B cell (primary cell): ENCODE data around the gene UBL3. TPM values are rescaled to one million over a fixed set of nuclear protein-coding genes. Genes with fewer than 3 reads are reported as not detected.

ENCODE experiments used
- ATAC-seq: fragments of 200-7000 bp; cut with Tn5 transposase; one replicate; pipeline ENCODE4 v1.10.0; 2021; ENCODE audit warnings: low read depth, mild to moderate bottlenecking, moderate number of reproducible peaks, moderate library complexity
- CTCF ChIA-PET: fragments of 350-600 bp; sonication (Branson Sonifier 250); formaldehyde crosslinking; loops from one replicate; lab custom pipeline; 2021; ENCODE audit warnings: antibody characterized with exemption, inconsistent platforms; lab: Charles Lee
- POLR2A ChIA-PET: fragments of 350-600 bp; sonication (Branson Sonifier 250); formaldehyde crosslinking; loops from one replicate; lab custom pipeline; 2021; ENCODE audit warnings: antibody characterized with exemption; lab: Charles Lee
- DNase-seq: peaks from one replicate; pipeline ENCODE4 v3.0.0; 2013
- H2AFZ ChIP-seq: 2 replicates; pipeline ENCODE4 v1.6.1; 2012; ENCODE audit warnings: mild to moderate bottlenecking, low read depth, low read length; ENCODE audit not compliant: insufficient read depth, poor library complexity, severe bottlenecking
- H3K27ac ChIP-seq, 2 donors: 1 replicate in 1 of 2; 2 replicates in 1 of 2; pipeline ENCODE4 v1.5.1; 2012 to 2013; ENCODE audit warnings: low read length in 2 of 2, mild to moderate bottlenecking in 2 of 2, moderate library complexity in 1 of 2
- H3K27me3 ChIP-seq, 4 experiments: fragments of 200-600 bp in 1 of 4; sonication (generic) in 1 of 4; replicated peaks in 1 of 4; 1 replicate in 2 of 4; 2 replicates in 2 of 4; pipeline versions ENCODE4 v1.6.1 to v1.7.0; 2013 to 2016; ENCODE audit warnings: low read length in 3 of 4, mild to moderate bottlenecking in 2 of 4, mixed read lengths in 1 of 4, moderate library complexity in 1 of 4; ENCODE audit not compliant: insufficient read depth in 4 of 4, control insufficient read depth in 3 of 4; ENCODE audit errors: control extremely low read depth in 1 of 4
- H3K36me3 ChIP-seq, 2 experiments: replicated peaks in 1 of 2; 1 replicate in 1 of 2; 2 replicates in 1 of 2; pipeline versions ENCODE4 v1.6.1 to v1.7.1; 2013; ENCODE audit warnings: low read length in 1 of 2; ENCODE audit not compliant: insufficient read depth in 2 of 2, control insufficient read depth in 1 of 2; ENCODE audit errors: control extremely low read depth in 1 of 2, extremely low read depth in 1 of 2
- H3K4me1 ChIP-seq, 2 donors: fragments of 200-600 bp in 1 of 2; sonication (generic) in 1 of 2; 1 replicate in 1 of 2; 2 replicates in 1 of 2; pipeline versions ENCODE4 v1.5.1 to v1.6.1; 2013 to 2017; ENCODE audit warnings: low read length in 2 of 2; ENCODE audit not compliant: control insufficient read depth in 2 of 2, insufficient read depth in 2 of 2
- H3K4me2 ChIP-seq: replicated peaks from 2 replicates; pipeline ENCODE3; 2012; ENCODE audit warnings: mild to moderate bottlenecking, low read depth, low read length; ENCODE audit not compliant: poor library complexity, severe bottlenecking
- H3K4me3 ChIP-seq, 5 experiments: fragments of 200-600 bp in 1 of 5; sonication (generic) in 1 of 5; 1 replicate in 3 of 5; 2 replicates in 2 of 5; pipeline versions ENCODE4 v1.5.1 to v1.7.0; 2011 to 2016; ENCODE audit warnings: low read length in 4 of 5, mild to moderate bottlenecking in 4 of 5, low read depth in 2 of 5, control low read depth in 1 of 5, moderate library complexity in 1 of 5; ENCODE audit not compliant: insufficient read depth in 1 of 5; ENCODE audit errors: control extremely low read depth in 1 of 5, extremely low read depth in 1 of 5
- H3K79me2 ChIP-seq: fragments of 200-600 bp; sonication (generic); one replicate; pipeline ENCODE4 v1.6.0; 2016; ENCODE audit warnings: low read length; ENCODE audit not compliant: control insufficient read depth, insufficient read depth
- H3K9ac ChIP-seq: fragments of 200-600 bp; sonication (generic); 2 replicates; pipeline ENCODE4 v1.6.1; 2017; ENCODE audit warnings: mild to moderate bottlenecking, low read length, moderate library complexity
- H3K9me3 ChIP-seq, 3 donors: one replicate each; pipeline versions ENCODE4 v1.6.1 to v1.7.1; 2013; ENCODE audit warnings: low read length in 2 of 3; ENCODE audit not compliant: control insufficient read depth in 2 of 3, insufficient read depth in 1 of 3; ENCODE audit errors: control extremely low read depth in 1 of 3
- H4K20me1 ChIP-seq: 2 replicates; pipeline ENCODE4 v1.6.0; 2012; ENCODE audit warnings: mild to moderate bottlenecking, low read length; ENCODE audit not compliant: insufficient read depth, control insufficient read depth, poor library complexity, severe bottlenecking
- H3K27ac Mint-ChIP-seq: one replicate; pipeline ENCODE4 v1.8.0; 2021; ENCODE audit warnings: mixed read lengths
- H3K27me3 Mint-ChIP-seq: one replicate; pipeline ENCODE4 v1.8.0; 2021; ENCODE audit warnings: mixed read lengths
- H3K4me1 Mint-ChIP-seq: one replicate; pipeline ENCODE4 v1.8.0; 2021; ENCODE audit warnings: mixed read lengths
- H3K4me3 Mint-ChIP-seq: one replicate; pipeline ENCODE4 v1.8.0; 2021; ENCODE audit warnings: mixed read lengths
- H3K9me3 Mint-ChIP-seq: one replicate; pipeline ENCODE4 v1.8.0; 2022; ENCODE audit warnings: mixed read lengths; ENCODE audit not compliant: insufficient read depth
- CTCF ChIP-seq: fragments of 200-600 bp; IDR thresholded peaks from one replicate; pipeline ENCODE4 v1.8.0; 2022; ENCODE audit warnings: antibody characterized with exemption, mild to moderate bottlenecking
- EZH2 ChIP-seq: IDR thresholded peaks from 2 replicates; pipeline ENCODE4 v1.6.1; 2012; ENCODE audit warnings: borderline replicate concordance, low read depth, mild to moderate bottlenecking, moderate library complexity, low read length; ENCODE audit not compliant: insufficient read depth, poor library complexity, severe bottlenecking
- WGBS: methylation state at CpG from one replicate; pipeline ENCODE4 v1.1.5; 2013; ENCODE audit warnings: missing lambda C conversion rate; ENCODE audit not compliant: insufficient coverage; 5-methylcytosine and 5-hydroxymethylcytosine counted together
- intact Hi-C: fragments of 100-400 bp; cut with micrococcal nuclease; formaldehyde crosslinking; loops from one replicate; pipeline ENCODE4 v1.10.0; 2022
- polyA plus RNA-seq: library from polyadenylated mRNA; depleted of rRNA; stranded (reverse); fragments of >200 nt; gene quantifications from 2 replicates; pipeline ENCODE4 v1.2.3, GENCODE V29; 2012
- total RNA-seq, 2 donors: library from RNA; stranded (reverse); fragments of 120-200 nt in 1 of 2; gene quantifications; 1 replicate in 1 of 2; 2 replicates in 1 of 2; pipeline versions ENCODE4 v1.2.3 to v1.2.4, GENCODE V29; 2013 to 2022

UBL3 gene
- total and polyA plus RNA-seq, 2 donors (not counting 1 experiment from before 2014, with no cell fraction given), result 7.3 to 27.9 TPM

- WGBS, result no CpG with 5 or more reads among the region's 2 CpGs
- ATAC-seq (no peak), DNase-seq (no peak)
- H3K4me3 ChIP-seq, result no peak overlapping the region
- no peak overlapping the region for H3K27ac Mint-ChIP-seq
- ChIA-PET CTCF (interaction anchor here (1.0 kb wide), 1 partner anchor 10 kb away, joined by 3 read pairs; no protein-coding TSS in a partner anchor), POLR2A (no interaction called here)
- H3K27ac ChIP-seq, result no peak overlapping the region
- no peaks in the 10 kb centered on the region for H3K36me3 ChIP-seq
- no peak overlapping the region for H3K4me3 Mint-ChIP-seq
- no peaks in the 10 kb centered on the region for H3K4me1 ChIP-seq
- H3K27me3 Mint-ChIP-seq, result peaks cover 8% of the 10 kb centered on the region
- no peaks in the 10 kb centered on the region for H3K4me1 Mint-ChIP-seq
- no peaks in the 10 kb centered on the region for H3K27me3 ChIP-seq
- TF ChIP-seq EZH2 (no peak), CTCF (no peak)
- intact Hi-C loops, result no loop called here
- H3K4me2 ChIP-seq, result no peak overlapping the region
- no peaks in the 10 kb centered on the region for H4K20me1 ChIP-seq
- H3K9ac ChIP-seq, result no peak overlapping the region
- H3K79me2 ChIP-seq, result no peaks in the 10 kb centered on the region
- no peak overlapping the region for H2AFZ ChIP-seq
- H3K9me3 Mint-ChIP-seq, result no peaks in the 10 kb centered on the region
- no peaks in the 10 kb centered on the region for H3K9me3 ChIP-seq
Observed at GRCh38 chr13:29856426-29856825, 6.0 kb upstream of the UBL3 start.

GRCh38 chr13:29855784-29856183, 5.4 kb upstream of the UBL3 start:
- Histone ChIP-seq H3K9ac (no peak overlapping the region), H3K27ac (no peak overlapping the region), H3K4me1 (peaks cover 0 to under 1% of the 10 kb centered on the region in 2 donors), H3K9me3 (no peaks in the 10 kb centered on the region), H4K20me1 (no peaks in the 10 kb centered on the region), H2AFZ (no peak overlapping the region), H3K4me2 (no peak overlapping the region), H3K27me3 (no peaks in the 10 kb centered on the region), H3K36me3 (no peaks in the 10 kb centered on the region), H3K4me3 (no peak overlapping the region), H3K79me2 (no peaks in the 10 kb centered on the region)
- no peak overlapping the region for H3K27ac Mint-ChIP-seq
- intact Hi-C loops, result no loop called here
- ChIA-PET POLR2A (no interaction called here), CTCF (interaction anchor here (1.0 kb wide), 1 partner anchor 9 kb away, joined by 3 read pairs; no protein-coding TSS in a partner anchor)
- H3K4me1 Mint-ChIP-seq, result peaks cover 2% of the 10 kb centered on the region
- no peaks in the 10 kb centered on the region for H3K9me3 Mint-ChIP-seq
- peaks cover 8% of the 10 kb centered on the region for H3K27me3 Mint-ChIP-seq
- ATAC-seq (no peak), DNase-seq (no peak)
- TF ChIP-seq EZH2, result no peak
- TF ChIP-seq CTCF, result no peak
- no peak overlapping the region for H3K4me3 Mint-ChIP-seq
- 100% methylated on average over 1 of the region's 4 CpGs for WGBS
